HG03457 (cell line): Measurements from ENCODE around the gene SYNPO2.
"Not testable (repeated sequence)": the region's sequence is repeated elsewhere in the genome, so short reads cannot be mapped to it uniquely, and the experiment has no call there.

ENCODE experiments used
- ATAC-seq: cut with Tn5 transposase; IDR thresholded peaks from one replicate; pipeline ENCODE4 v1.9.1; 2021; ENCODE audit warnings: moderate number of reproducible peaks; ENCODE audit not compliant: unreplicated experiment

The SYNPO2 gene

GRCh38 chr4:119050527-119051090 lies 162.0 kb downstream of the SYNPO2 start:
- no peak for ATAC-seq

GRCh38 chr4:119053245-119053644 lies 164.6 kb downstream of the SYNPO2 start:
- ATAC-seq: no peak

GRCh38 chr4:119053997-119054396 lies 165.3 kb downstream of the SYNPO2 start:
- ATAC-seq: no peak

GRCh38 chr4:119057417-119057816 lies 168.8 kb downstream of the SYNPO2 start:
- no peak for ATAC-seq

- no peak for ATAC-seq
These were observed 170.6 kb downstream of the SYNPO2 start for GRCh38 chr4:119059221-119059620.

- not testable (repeated sequence) for ATAC-seq
These were observed 178.5 kb downstream of the SYNPO2 start for GRCh38 chr4:119067125-119067524.

GRCh38 chr4:119067670-119068360 lies 179.2 kb downstream of the SYNPO2 start:
- ATAC-seq: not testable (repeated sequence)

- ATAC-seq: no peak
These were observed 179.9 kb downstream of the SYNPO2 start for GRCh38 chr4:119068529-119068962.

- ATAC-seq: no peak
These were observed 181.6 kb downstream of the SYNPO2 start for GRCh38 chr4:119070301-119070700.

GRCh38 chr4:119080721-119081541 lies 192.3 kb downstream of the SYNPO2 start:
- ATAC-seq: no peak

- ATAC-seq: no peak
These were observed 192.8 kb downstream of the SYNPO2 start for GRCh38 chr4:119081542-119081859.

- ATAC-seq: no peak
These were observed 193.3 kb downstream of the SYNPO2 start for GRCh38 chr4:119081943-119082342.

GRCh38 chr4:119082661-119083060 lies 194.0 kb downstream of the SYNPO2 start:
- ATAC-seq: no peak

- no peak for ATAC-seq
These were observed 195.9 kb downstream of the SYNPO2 start for GRCh38 chr4:119084513-119084912.

- ATAC-seq: no peak
These were observed 198.5 kb downstream of the SYNPO2 start for GRCh38 chr4:119087121-119087520.

GRCh38 chr4:119087656-119088055 lies 199.0 kb downstream of the SYNPO2 start:
- no peak for ATAC-seq

- ATAC-seq: no peak
These were observed 204.6 kb downstream of the SYNPO2 start for GRCh38 chr4:119093042-119093827.

GRCh38 chr4:119097282-119097900 lies 208.7 kb downstream of the SYNPO2 start:
- ATAC-seq: no peak

- no peak for ATAC-seq
These were observed 209.7 kb downstream of the SYNPO2 start for GRCh38 chr4:119098306-119098705.

- no peak for ATAC-seq
These were observed 210.7 kb downstream of the SYNPO2 start for GRCh38 chr4:119099227-119099810.
